GM20431 (cell line): ENCODE measurements around the gene GRK2.
"Not testable (repeated sequence)": the region's sequence is repeated elsewhere in the genome, so short reads cannot be mapped to it uniquely, and the experiment has no call there.

ENCODE experiments used
- in situ Hi-C: fragments of 300-500 bp; cut with MseI, MboI; formaldehyde crosslinking; loops from one replicate; pipeline ENCODE4 v1.15.0; 2020; ENCODE audit warnings: low sequenced_read_pairs; ENCODE audit not compliant: unreplicated experiment

GRK2 gene

GRCh38 chr11:67266449-67267187 is at the start of gene GRK2:
Gene GRK2, plus strand, starts transcription at chr11:67266473. Its CDS starts 227 bp downstream, at chr11:67266700.
- in situ Hi-C loops = no loop called here

DNA sequence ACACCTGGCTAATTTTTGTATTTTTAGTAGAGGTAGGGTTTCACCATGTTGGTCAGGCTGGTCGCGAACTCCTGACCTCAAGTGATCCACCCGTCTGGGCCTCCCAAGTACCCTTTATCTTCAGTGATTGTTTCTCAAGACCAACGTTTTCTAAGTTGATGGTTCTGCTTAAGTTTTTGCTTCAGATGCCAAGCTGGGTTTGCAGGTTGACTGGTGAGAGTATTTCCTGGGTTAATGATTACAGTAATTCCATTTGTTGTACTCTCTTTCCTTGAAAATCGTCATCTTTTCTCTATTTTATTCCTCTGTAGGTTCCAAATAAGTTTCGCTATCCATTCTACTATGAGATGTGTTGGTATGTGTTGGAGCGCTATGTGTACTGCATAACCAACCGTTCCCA is 38.5 kb upstream of the GRK2 start:
- in situ Hi-C loops = no loop called here

- in situ Hi-C loops = no loop called here
Observed at GRCh38 chr11:67230406-67230805, 35.9 kb upstream of the GRK2 start.

GRCh38 chr11:67230886-67231285 is 35.4 kb upstream of the GRK2 start:
- in situ Hi-C loops = no loop called here

- in situ Hi-C loops = no loop called here
Observed at GRCh38 chr11:67233584-67234190, 32.6 kb upstream of the GRK2 start.

DNA sequence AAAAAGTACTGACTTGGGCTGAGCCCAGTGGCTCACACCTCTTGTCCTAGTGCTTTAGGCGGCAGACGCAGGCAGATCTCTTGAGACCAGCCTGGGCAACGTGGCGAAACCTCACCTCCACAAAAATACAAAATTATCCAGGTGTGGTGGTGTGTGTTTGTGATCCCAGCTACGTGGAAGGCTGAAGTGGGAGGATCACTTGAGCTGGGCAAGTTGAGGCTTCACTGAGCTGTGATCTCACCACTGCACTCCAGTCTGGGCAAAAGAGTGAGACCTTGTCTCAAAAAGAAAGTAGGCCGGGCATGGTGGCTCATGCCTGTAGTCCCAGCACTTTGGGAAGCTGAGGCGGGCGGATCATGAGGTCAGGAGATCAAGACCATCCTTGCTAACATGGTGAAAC is 31.7 kb upstream of the GRK2 start:
- in situ Hi-C loops = not testable (repeated sequence)

- in situ Hi-C loops = no loop called here
Observed at GRCh38 chr11:67237574-67237973, 28.7 kb upstream of the GRK2 start.

GRCh38 chr11:67238894-67239782 is 27.1 kb upstream of the GRK2 start:
- in situ Hi-C loops = no loop called here

GRCh38 chr11:67239783-67240575 is 26.3 kb upstream of the GRK2 start:
- in situ Hi-C loops = no loop called here

- in situ Hi-C loops = no loop called here
Observed at GRCh38 chr11:67240576-67241389, 25.5 kb upstream of the GRK2 start.

- in situ Hi-C loops = no loop called here
Observed at GRCh38 chr11:67242548-67242947, 23.7 kb upstream of the GRK2 start.

DNA sequence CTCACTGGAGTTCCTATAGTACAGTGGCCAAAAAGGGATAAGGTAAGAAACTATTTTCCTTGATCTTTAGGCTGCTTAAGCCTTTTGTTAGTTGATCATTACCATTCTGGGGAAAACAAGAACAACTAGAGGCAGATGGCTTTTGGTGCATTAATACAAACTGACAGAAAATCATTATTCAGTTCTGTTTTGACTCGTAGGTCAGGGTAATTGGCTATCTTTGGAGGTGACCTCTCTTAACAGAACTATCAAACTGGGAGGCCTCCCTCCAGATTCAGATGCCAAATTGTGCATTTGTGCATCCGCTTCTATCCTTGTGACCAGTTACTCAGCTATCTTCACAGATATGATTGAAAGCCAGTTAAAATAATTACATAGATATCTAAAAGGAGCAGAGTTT is 23.2 kb upstream of the GRK2 start:
- in situ Hi-C loops = no loop called here

DNA sequence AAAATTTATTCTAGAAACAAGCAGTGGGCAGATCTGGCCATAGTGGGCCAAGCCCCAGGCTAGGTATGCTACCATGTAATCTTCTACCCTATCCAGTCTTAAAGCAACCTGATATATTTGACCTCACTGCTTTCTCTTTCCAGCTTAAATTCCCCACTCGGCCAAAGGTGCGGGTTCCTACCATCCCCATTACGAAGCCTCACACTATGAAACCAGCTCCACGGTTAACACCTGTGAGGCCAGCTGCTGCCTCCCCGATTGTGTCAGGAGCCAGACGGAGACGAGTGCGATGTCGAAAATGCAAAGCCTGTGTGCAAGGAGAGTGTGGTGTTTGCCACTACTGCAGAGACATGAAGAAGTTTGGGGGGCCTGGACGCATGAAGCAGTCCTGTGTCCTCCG is 21.2 kb upstream of the GRK2 start:
- in situ Hi-C loops = no loop called here

GRCh38 chr11:67247946-67248550 is 18.2 kb upstream of the GRK2 start:
- in situ Hi-C loops = no loop called here

DNA sequence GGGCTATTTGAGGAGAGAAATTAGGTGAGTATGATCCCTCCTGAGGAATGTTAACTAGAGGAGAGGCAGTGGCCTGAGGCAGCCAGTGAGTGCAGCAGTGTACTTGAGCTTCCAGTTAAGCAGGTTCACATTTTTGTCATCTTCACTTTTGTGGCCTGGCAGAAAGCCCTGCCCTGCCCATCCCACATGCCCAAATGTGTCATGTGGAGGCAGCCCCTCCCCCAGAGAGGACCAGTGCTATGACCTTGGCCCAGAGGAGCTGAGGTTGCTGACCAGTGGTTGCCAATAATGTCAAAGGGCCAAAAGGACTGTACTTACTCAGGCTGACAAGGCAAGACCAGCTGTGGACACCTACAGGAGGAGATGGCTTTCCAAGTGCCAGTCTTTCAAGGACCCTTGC is 17.6 kb upstream of the GRK2 start:
- in situ Hi-C loops = no loop called here

GRCh38 chr11:67250059-67251043 is 15.9 kb upstream of the GRK2 start:
- in situ Hi-C loops = no loop called here

DNA sequence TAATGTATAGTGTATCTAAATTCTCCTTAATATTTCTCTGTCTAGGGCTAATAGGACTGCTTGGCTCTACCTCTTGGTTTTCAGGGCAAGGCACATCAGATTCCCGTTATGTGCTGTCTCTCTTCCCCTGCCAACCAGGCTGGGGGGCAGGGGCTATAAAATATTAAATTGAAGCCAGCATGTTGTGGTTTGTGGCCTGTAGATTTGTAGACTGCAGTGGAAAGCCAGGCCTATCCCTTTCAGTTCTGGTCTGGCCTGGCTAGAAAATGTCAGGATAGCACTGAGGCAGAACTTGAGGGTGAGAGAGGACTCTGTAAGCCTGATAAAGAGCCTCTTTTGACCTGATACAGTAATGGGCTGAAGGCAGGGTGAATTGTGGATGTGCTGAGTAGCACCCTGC is 14.4 kb upstream of the GRK2 start:
- in situ Hi-C loops = no loop called here

DNA sequence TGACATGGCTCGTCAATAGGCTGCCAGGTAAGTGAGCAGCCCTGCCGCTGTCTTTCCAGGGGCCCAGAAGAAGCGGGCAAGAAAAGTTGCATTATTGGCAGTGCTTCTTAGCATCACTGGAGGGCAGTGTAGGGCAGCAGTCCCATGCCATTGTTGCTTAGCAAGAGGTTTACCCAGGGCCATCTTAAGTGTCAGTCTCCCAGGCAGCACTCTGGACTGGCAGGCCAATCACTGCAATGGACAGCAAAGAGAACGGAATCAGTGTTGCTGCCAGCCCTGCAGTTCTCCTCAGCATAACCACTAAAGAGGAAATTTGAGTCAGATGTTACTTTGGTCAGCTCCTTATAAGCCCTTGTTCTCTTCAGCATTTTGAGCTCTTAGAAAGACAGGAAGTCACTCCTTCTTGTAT is 13.4 kb upstream of the GRK2 start:
- in situ Hi-C loops = no loop called here
